Gastroesophageal sphincter (tissue), 4 donors: ENCODE measurements around the gene MSLN. TPM values are rescaled to one million over a fixed set of nuclear protein-coding genes. Genes with fewer than 3 reads are reported as not detected.

ENCODE experiments used
- ATAC-seq: fragments of 150-250 bp; one replicate; pipeline ENCODE4 v1.9.1; 2016; ENCODE audit warnings: mild to moderate bottlenecking, moderate library complexity
- H3K27ac ChIP-seq, 4 donors: fragments of 200-600 bp; sonication (generic) in 3 of 4; 1 replicate in 3 of 4; 2 replicates in 1 of 4; pipeline ENCODE4 v1.5.1; 2016 to 2019
- H3K27me3 ChIP-seq: fragments of 200-600 bp; sonication (generic); one replicate; pipeline ENCODE4 v1.5.1; 2019
- H3K36me3 ChIP-seq, 2 donors: fragments of 200-600 bp; sonication (generic); one replicate each; pipeline ENCODE4 v1.5.1; 2019; ENCODE audit warnings: control low read depth in 1 of 2
- H3K4me1 ChIP-seq, 3 donors: fragments of 200-600 bp; sonication (generic); 1 replicate in 2 of 3; 2 replicates in 1 of 3; pipeline ENCODE4 v1.5.1; 2016 to 2019; ENCODE audit warnings: control low read depth in 2 of 3
- H3K4me3 ChIP-seq, 2 donors: fragments of 200-600 bp; sonication (generic); one replicate each; pipeline ENCODE4 v1.5.1; 2019; ENCODE audit warnings: mild to moderate bottlenecking in 1 of 2, moderate library complexity in 1 of 2
- H3K9me3 ChIP-seq, 3 donors: fragments of 200-600 bp; sonication (generic); one replicate each; pipeline ENCODE4 v1.5.1; 2017 to 2019; ENCODE audit warnings: control low read depth in 2 of 3
- CTCF ChIP-seq, 4 experiments: fragments of 200-600 bp in 2 of 4; fragments of 450-650 bp in 2 of 4; sonication (generic) in 1 of 4; IDR thresholded peaks; one replicate each; pipeline ENCODE4 v1.5.1; 2017 to 2019; ENCODE audit warnings: antibody characterized with exemption in 4 of 4, mild to moderate bottlenecking in 2 of 4, moderate library complexity in 2 of 4
- EP300 ChIP-seq: sonication (generic); formaldehyde crosslinking; IDR thresholded peaks from one replicate; pipeline ENCODE4 v1.6.1; 2017; ENCODE audit warnings: antibody characterized with exemption, mild to moderate bottlenecking
- POLR2A ChIP-seq, 2 donors: fragments of 450-650 bp; IDR thresholded peaks; one replicate each; pipeline ENCODE4 v1.6.1; 2017; ENCODE audit warnings: antibody characterized with exemption in 2 of 2, mild to moderate bottlenecking in 2 of 2, moderate library complexity in 1 of 2
- POLR2AphosphoS5 ChIP-seq: sonication (generic); formaldehyde crosslinking; IDR thresholded peaks from one replicate; pipeline ENCODE4 v1.6.1; 2017; ENCODE audit warnings: antibody characterized with exemption
- WGBS, 2 donors: methylation state at CpG; one replicate each; pipeline ENCODE4 v1.1.5; 2018; ENCODE audit warnings: low coverage in 1 of 2; 5-methylcytosine and 5-hydroxymethylcytosine counted together
- total RNA-seq, 4 donors: library from RNA; depleted of rRNA; stranded (reverse); fragments of >200 nt; gene quantifications; one replicate each; pipeline ENCODE4 v1.1.0, GENCODE V29; 2016

MSLN gene
- total RNA-seq, 4 donors from 2014 or later, result 0.73 to 7.2 TPM; not detected in 2

GRCh38 chr16:730666-731509 lies 29.6 kb upstream of the MSLN start:
- Histone ChIP-seq H3K9me3 (no peaks in the 10 kb centered on the region), H3K4me1 (peaks cover 0 to 33% (median 18%) of the 10 kb centered on the region in 3 donors), H3K4me3 (no peak overlapping the region), H3K27me3 (peaks cover 36% of the 10 kb centered on the region), H3K27ac (no peak overlapping the region), H3K36me3 (peaks cover 0 to 65% of the 10 kb centered on the region in 2 donors)
- WGBS, 2 donors, result 90% methylated on average over 2 of the region's 22 CpGs; no CpG with 5 or more reads in 1 of the 2 donors
- no peak for ATAC-seq
- TF ChIP-seq POLR2A (IDR thresholded peaks at IDR 0.05) (no peak), CTCF (IDR thresholded peaks at IDR 0.05) (no peak), POLR2AphosphoS5 (no peak), EP300 (no peak)

- Histone ChIP-seq H3K4me1 (peaks cover 0 to 19% (median 15%) of the 10 kb centered on the region in 3 donors), H3K4me3 (no peak overlapping the region), H3K36me3 (peaks cover 0 to 80% of the 10 kb centered on the region in 2 donors), H3K27me3 (peaks cover 22% of the 10 kb centered on the region), H3K9me3 (no peaks in the 10 kb centered on the region), H3K27ac (no peak overlapping the region)
- WGBS, 2 donors, result 83 to 98% methylated on average over 1 to 5 of the region's 12 CpGs
- ATAC-seq, result no peak
- TF ChIP-seq POLR2AphosphoS5, result no peak
- no peak for TF ChIP-seq EP300
- no peak for TF ChIP-seq POLR2A (IDR thresholded peaks at IDR 0.05)
- no peak for TF ChIP-seq CTCF (IDR thresholded peaks at IDR 0.05)
These were observed 28.2 kb upstream of the MSLN start for GRCh38 chr16:732332-732731.

GRCh38 chr16:732936-733335 lies 27.6 kb upstream of the MSLN start:
- Histone ChIP-seq H3K9me3 (no peaks in the 10 kb centered on the region), H3K4me1 (peaks cover 0 to 12% (median 9%) of the 10 kb centered on the region in 3 donors), H3K36me3 (peaks cover 0 to 86% of the 10 kb centered on the region in 2 donors), H3K27ac (no peak overlapping the region), H3K4me3 (no peak overlapping the region), H3K27me3 (peaks cover 16% of the 10 kb centered on the region)
- no CpG with 5 or more reads among the region's 13 CpGs for WGBS, 2 donors
- TF ChIP-seq POLR2A (IDR thresholded peaks at IDR 0.05) (no peak), EP300 (no peak), CTCF (IDR thresholded peaks at IDR 0.05) (no peak), POLR2AphosphoS5 (no peak)
- ATAC-seq, result no peak

GRCh38 chr16:733382-734207 lies 26.9 kb upstream of the MSLN start:
- WGBS, 2 donors, result 90% methylated on average over 2 of the region's 34 CpGs; no CpG with 5 or more reads in 1 of the 2 donors
- ATAC-seq, result no peak
- no peaks in the 10 kb centered on the region for H3K9me3 ChIP-seq
- peaks cover 0 to 6% (median 2%) of the 10 kb centered on the region in 3 donors for H3K4me1 ChIP-seq
- no peak overlapping the region for H3K4me3 ChIP-seq
- no peak overlapping the region for H3K27ac ChIP-seq
- TF ChIP-seq EP300 (no peak), CTCF (IDR thresholded peaks at IDR 0.05) (peak in 1 of 4 experiments; percentile 34)
- H3K36me3 ChIP-seq, result peaks cover 0 to 92% of the 10 kb centered on the region in 2 donors
- peaks cover 9% of the 10 kb centered on the region for H3K27me3 ChIP-seq
